GM18520 (cell line): ENCODE measurements around the gene AOPEP.

Source experiments
- ATAC-seq: cut with Tn5 transposase; IDR thresholded peaks from one replicate; pipeline ENCODE4 v1.9.1; 2021; ENCODE audit not compliant: unreplicated experiment

AOPEP gene

DNA sequence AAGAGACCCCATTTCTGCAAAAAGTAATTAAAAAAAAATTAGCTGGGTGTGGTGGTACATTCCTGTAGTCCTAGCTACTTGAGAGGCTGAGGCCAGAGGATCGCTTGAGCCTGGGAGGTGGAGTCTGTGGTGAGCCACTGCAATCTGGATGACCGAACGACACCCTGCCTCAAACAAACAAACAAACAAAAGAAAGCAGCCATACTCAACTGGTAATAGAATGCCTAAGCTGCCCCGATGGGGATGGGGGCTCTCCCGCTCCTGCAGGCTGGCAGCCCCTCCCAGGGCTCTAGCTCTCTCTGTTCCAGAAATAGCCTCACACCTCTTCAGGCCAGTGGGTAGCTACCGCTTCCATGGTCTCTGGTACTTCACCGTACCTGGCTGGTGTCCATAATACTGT lies 349.2 kb downstream of the AOPEP start:
- ATAC-seq, result no peak

DNA sequence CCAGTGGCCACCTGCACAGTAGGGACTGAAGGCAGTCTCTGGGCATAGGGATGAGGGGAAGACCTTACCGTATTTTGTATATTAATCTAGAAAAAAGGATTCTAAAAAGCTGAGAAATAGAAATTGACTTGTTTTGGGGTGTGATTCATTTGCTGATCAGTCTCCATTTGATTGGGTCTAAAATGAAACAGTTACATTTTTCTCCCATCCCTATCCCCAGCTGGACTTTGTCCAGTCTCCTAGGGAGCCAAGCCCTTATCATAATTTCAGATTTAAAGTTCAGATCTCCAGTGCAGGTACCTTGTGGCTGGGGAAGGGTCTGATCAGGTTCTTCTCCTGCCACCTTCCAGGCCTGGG lies 350.2 kb downstream of the AOPEP start:
- ATAC-seq, result no peak

DNA sequence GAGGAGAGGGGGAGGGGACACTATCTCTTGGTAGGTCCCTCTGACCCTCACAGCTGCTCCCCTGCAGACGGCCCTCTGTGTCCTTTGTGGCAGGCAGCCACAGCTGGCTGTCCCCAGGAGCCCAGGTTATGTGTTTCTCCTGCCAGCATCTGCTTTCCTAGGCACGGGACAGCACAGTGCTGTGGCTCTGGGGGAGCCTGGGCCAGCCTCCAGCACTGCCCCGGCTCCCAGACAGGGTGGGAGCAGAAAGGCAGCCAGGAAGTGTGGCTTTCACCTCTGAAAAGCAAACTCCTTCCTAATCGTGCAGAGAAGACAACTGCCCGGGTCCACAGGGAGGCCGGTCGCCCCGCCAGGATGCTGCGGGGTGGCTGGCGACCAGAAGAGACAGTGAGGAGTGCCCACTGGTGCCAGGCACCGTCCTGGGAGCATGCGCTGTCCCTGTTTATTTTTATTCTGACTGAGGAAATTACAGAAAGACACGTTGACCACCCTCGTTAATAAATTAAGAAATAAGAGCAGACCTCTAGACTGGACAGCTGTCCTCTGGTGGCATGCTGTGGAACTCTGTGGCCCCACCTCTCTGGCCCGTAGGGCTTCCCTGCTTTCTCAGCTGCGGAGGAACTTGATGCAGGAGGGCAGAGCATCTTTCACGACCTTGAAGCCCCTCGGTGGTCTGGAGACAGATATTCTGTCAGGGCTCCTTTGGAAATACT lies 350.7 kb downstream of the AOPEP start:
- no peak for ATAC-seq

DNA sequence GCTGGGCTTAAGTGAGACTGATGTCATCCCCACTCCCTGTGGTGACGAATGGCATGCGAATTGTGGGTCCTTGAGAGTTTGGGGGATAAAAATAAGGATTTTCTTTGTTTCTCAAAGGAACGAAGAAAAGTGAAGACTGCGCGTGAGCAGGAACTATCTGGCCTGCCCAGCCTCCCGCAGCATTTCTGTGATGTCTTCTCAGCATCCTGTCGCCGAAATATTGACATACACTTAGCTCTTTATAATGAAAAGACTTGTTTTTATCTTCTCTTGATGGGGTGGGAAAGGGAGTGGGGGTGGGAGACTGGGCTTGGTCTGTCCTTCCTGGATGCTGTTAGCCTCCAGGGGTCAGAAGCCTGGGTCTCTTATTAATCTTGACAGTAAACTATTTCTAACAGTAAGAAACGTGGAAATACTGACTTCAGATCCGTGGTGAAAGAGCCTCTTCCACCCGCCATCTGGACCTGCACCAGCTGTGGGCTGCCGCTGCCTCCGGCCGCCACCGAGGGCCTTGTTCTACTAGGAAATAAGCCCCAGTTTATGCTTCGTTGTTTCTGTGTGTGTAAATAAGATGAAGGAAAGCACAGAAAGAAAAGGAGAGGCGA lies 351.4 kb downstream of the AOPEP start:
- no peak for ATAC-seq

DNA sequence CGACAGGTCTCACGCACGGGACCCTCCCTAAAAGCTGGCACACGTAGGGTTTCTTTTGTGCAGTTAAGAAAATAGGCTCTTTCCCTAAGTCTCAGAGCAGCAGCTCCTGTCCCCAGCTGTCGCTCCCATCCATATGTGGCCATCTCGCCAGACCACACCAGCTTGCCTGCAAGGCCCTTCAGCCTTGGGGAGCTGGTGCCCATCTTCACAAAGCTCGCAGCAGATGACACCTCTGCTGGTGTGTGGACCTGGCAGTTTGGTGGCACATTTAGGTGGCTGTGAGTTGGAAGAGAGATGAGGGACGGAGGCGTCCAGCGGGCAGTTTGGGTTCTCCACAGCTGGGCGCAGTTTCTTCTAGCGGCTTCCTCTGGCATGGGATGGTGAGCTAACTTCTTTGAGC lies 352.0 kb downstream of the AOPEP start:
- no peak for ATAC-seq

DNA sequence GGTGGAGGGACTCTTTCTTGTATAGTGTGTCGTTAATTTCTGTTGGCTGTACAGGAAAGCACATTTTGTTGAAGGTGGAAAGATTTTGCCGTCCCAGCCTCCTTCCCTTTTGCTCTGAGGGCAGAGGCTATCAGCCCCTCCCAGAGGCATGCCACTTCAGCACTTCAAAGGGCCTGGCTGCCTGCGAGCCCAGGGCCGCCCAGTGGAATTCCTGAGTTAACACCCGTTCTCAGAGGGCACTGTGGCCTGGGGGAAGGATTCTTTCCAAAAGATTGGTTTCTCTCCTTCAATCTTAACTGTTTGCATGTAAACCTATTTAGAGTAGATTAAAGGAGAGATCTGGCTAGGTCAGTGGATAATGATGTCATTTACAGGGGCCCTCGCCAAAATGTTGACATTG lies 352.4 kb downstream of the AOPEP start:
- ATAC-seq, result no peak

DNA sequence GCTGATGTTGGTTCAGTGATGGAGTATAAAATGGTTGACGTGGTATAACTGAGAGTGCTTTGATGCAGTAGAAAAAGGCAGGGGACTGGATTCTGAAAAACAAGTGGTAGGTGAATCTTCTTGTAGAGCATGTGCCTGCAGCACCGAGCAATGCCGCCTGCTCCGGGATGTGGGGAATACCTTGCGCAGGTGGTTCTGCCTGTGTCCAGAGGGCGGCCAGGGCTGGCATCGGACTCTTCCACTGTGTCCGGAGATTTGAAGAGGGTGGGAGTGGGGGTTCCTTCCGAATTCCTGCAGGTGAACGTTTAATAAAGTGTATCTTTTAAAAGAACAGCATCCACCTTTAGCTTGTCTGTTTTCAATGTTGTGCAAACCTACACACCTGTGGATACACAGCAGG lies 353.0 kb downstream of the AOPEP start:
- ATAC-seq, result no peak

DNA sequence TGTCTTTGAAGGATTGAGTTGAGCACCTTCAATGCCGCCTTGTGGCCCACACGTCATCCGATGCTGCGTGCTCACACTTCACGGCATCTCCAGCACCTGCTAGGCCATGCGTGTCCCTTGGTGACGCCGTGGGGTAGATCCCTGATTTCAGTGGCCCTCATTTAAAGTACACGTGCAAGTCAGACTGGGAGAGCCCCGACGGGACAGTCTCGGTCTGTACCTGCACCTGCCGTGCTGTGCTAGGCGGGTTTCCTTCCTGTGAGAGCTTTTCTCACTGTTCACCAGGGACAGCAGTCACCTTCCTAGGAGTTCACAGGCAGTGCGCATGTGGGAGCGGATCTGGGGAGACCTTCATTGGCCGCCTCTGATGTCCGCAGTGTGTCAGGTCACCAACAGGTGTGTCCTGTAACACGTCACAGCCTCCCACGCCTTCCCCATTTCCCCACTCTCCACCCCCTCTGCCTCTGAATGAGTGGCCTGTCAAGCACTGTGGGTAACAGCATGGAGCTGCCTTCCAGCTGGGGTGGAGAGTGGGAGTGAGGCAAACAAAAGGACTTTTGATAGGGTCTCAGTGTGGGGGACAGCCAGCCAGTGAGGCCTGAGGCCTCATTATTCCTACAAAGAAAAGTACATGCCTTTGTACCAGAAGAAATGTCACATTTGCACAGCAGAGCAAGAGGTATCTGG lies 354.6 kb downstream of the AOPEP start:
- no peak for ATAC-seq

DNA sequence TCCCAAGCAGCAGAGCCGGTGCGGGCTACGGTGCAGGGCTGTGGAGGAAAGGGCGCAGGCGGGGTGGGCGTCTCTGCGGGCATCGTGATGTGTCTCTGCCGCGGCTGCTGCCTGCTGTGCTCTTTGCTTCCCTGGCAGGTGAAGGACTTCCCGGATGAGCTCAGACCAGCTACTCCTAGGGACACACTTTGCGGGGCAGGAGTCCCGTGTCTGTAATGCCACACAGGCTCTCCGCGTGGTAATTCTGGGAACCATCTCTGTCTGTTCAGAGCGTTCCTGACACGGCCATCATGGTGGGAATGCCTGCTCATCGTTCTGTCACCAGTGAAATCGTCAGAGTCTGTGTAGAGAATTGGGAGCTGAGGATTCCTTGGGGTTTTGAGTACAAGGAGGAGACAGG lies 355.5 kb downstream of the AOPEP start:
- no peak for ATAC-seq

DNA sequence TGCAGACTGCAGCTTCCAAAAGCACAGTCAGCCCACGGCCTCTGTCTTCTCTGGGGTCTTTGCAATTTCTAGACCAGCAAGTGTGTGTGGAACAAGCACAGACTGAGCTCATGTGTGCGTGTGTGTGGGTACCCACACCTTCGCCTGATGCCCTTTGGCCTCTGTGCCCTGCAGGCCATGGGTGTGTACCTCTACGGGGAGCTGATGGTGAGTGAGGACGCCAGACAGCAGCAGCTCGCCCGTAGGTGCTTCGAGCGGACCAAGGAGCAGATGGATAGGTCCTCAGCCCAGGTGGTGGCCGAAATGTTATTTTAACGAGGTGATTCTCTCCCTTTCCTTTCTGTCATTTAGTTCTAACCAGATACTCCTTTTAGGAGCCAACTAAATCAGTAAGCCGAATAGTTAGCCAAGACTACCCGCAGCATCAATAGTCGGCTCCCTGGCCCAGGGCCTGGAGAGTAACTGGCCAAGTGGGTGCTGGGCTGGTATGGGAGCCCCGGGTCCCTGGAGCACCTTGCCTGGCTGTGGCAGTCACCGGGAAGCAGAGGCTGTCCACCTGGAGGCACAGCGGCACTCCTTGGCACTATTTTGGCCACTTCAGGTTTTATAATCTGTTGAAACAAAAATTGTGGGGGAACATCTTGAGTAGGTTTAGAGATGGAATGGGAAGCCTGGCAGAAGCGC lies 356.0 kb downstream of the AOPEP start:
- no peak for ATAC-seq

DNA sequence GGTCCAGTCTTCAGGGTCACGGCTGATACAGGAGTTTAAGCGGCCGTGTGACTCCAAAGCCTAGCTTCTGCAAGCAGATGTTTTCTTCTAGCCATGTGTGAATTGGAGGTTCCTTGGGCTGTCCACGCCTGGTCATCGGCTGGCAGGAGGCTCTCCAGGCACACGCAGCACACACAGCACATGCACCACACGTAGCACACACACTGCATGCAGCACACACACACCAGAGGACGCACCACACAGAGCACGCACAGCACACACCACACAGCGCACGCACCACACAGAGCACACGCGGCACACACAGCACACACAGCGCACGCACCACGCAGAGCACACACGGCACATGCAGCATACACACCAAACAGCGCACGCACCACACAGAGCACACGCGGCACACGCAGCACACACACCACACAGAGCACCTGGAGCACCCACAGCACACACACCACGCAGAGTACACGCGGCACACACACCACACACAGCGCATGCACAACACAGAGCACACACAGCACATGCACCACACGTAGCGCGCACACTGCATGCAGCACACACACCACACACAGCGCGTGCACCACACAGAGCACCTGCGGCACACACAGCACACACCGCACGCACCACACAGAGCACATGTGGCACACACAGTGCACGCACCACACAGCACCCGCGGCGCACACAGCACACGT lies 356.7 kb downstream of the AOPEP start:
- ATAC-seq, result no peak

DNA sequence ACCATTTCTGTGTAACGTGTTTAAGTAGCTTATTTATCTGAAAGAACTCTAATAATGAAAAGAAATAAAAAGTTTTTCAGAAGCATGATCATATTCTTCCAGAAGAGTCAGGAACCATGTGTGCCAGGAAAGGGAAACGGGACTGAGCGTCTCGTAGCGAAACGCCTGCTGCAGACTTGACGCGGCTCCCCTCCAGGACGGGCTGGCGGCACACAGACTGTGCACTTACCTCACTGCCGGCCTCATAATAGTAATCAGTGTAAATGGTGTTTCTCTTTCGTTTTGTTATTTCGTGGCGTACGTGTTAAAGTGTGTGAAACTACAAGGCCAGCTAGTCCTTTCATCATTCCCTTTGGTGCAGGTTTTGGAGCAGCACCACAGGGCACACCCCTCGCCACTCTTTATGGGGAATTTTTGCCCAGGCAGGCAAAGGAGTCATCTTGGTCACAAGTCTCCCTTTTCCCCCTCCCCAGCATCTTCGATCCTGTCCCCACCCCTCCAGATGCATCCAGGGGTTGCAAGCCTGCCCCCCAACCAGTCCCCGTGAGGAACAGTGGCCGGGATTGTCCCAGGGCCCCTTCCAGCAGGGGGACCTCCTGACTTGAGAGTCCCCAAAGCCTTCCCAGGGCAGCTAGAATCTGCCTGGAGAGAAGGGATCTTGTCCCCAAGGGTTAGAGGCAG lies 357.9 kb downstream of the AOPEP start:
- ATAC-seq, result no peak

DNA sequence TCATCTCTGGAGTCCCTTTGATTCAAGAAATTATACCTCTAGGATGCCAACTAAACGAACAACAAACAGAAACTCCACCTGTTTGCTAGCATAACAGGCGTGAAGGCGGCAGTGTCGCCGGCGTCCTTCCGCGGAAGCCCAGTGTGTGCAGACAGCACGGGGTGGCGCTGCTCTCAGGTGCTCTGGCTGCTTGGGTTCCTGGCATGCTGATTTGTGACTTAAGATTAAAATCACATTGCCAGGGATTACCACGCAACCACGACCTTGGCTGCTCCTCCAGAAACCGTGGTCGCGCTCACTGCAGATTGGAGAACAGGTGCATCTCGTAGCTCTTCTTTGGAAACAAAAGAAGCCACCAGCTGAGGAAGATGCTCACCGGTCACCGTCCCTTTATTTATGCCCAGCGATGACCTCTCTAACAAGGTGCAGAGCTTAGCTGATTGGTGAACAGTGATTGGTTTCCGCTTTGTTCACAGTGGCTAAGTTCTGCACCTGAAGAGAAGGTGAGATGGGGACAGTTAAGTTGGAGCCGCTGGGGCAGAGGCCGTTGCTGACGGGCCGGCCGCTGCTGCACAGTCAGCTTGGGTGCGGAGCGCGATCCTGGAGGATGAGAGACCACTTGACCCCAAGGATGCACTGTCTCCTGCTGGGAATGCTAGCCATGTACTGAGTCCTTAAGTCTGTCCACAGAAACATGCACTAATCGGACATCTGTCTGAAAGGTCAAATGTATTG lies 358.7 kb downstream of the AOPEP start:
- no peak for ATAC-seq

DNA sequence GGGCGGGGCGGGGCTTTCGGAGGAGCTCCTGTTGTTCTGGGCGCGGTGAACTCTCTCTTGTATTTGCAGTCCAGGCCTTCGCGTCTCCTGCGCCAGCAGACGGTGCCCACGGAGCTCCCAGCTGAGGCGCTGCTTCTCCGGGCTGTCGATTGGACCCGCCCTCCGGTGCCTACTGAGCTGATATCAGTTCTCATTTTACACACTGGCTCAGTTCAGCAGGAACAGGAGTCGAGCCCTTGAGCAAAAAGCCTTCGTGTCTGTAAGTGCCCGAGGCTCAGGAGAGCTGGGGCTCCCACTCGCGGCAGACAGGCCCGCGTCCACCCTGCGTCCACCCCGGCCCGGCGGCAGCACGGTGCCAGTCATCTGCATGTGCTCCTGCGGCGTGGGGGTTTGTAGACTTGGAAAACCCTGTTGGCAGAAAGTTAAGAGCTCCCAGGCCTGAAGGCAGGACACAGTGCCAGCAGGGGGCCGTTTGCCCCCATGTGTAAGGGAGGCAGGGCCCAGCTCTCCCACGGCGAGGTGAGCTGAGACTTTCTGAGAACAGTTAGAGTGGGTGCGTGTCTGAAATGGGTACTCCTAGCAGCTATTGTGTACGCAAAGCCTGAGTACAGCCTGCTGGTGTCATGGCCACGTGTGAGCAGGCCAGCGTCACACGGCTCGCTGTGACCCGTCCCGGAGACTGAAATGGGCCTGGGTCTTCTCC lies 359.5 kb downstream of the AOPEP start:
- ATAC-seq, result no peak

DNA sequence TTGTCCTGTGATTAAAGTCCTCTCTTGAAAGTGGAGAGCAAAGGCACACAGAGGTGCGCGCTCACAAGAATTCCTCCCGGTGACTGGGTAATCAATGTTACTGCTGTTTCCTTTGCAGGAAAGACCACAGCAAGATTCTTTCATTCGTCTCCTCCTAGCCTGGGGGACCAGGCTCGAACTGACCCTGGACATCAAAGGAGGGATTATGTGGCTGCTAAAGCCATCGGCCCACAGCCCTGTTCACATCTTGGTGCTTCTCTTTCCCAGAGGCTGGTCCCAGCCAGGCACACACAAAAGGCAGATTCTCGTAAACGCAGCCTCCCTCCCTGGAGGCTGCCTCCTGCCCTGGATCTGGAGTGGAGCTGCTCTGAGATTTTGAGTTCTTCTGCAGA lies 360.1 kb downstream of the AOPEP start:
- no peak for ATAC-seq

DNA sequence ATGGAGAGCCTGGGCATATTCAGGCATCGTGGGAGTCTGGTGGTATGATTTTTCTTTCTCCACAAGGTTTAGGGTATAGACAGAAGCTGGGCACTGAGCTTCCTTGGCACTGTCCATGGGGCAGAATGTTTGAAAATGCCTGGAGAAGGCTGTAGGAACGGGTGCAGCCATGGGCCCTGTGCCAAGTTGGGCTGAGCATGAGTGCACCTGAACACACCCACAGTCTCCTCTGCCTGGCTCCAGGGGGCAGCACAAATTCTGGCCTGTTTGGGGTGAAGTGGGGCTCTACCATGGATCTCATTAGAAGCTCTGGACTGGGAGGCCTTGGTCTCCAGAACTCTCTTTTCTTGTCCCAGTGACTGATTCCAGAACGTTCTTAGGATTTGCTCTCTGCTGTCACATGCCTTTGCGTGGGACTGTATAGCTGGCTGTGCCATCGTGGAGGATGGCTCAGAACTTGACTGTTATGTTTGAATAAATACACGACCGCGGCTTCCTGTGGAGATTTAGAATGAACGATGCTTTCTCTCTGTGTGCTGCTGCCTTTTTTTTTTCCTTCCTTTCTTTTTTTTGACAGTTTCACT lies 361.3 kb downstream of the AOPEP start:
- no peak for ATAC-seq

DNA sequence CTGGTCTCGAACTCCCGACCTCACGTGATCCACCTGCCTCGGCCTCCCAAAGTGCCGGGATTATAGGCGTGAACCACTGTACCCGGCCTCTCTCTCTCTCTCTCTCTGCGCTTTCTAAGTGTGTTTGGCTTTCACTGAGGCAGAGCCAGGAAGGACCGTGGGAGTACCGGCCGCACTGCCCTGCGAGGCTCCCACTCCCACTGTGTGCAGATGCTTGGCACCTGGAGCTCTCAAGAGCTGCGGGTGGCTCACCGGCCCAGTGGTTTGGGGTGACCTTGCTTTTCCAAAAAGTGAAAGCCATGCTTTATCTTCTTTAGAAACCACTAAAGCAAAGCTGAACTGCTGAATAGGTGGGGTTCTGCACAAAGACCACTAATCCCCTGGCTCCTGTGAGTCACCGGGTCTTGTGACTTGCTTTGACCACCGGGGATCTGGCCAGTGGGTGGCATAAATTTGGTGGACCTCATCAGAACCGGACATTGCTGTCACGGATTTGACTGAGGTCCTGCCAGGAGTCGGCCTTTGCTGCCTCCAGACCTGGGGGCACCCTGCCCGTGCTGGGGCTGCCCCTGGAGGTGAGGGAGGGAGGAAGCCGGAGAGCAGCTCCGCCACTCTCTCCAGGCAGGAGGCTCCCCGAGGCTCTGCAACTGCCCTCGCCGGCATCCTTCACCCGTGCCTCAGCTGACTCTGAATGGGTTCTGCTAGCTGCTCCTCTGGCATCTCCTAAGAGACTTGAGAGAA lies 362.1 kb downstream of the AOPEP start:
- ATAC-seq, result no peak

DNA sequence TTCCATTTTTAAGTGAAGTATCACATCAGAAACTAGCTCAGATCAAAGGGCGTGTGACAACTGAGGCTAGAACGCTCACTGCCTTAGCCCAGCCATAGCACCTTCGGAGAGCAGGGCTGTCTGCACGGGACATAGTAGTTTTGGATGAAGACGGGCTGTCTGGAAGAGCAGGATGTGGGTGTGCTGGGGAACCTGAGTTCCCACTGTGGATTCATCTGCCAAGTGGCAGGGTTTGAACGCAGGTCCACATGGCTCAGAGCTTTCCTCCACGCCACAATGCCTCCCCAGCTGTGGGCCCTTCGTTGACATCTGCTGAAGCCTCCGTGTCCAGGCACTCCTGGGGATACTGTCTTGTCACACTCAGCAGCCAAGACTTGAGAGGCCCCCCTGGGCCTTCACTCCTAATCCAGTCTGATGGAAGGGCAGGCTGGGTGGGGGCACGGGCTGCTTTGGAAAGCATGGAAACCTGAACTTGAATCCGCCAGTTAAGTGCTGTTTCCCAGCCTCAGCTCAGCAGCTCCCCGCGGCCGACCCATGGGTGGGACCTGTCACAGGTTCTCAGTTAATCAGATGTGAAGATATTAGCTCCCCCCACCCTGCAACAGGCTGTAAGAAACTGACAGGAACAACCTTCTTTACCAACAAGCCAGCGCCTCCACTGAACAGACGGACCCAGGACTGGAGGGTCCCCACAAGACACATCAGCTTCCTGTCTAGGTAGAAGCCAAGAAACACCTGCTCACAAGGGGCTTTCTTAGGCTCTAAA lies 362.9 kb downstream of the AOPEP start:
- no peak for ATAC-seq
